GM12878 (cell line): Measurements from ENCODE around the gene AMELX. TPM values are rescaled to one million over a fixed set of nuclear protein-coding genes. Genes with fewer than 3 reads are reported as not detected.

Experiments used
- ATAC-seq: fragments of 200-7000 bp; cut with Tn5 transposase; 3 replicates; pipeline ENCODE4 v1.9.1; 2020; ENCODE audit warnings: mild to moderate bottlenecking, moderate library complexity
- BruUV-seq: library from RNA; stranded (reverse); fragments of 400-500 nt; replicated peaks from 2 replicates; lab custom pipeline; 2021; lab: Mats Ljungman, UMichigan
- CTCF ChIA-PET: fragments of 300-600 bp; sonication (Branson Sonifier 250); formaldehyde crosslinking; extraction: SDS; loops from one replicate; lab custom pipeline; 2021; ENCODE audit warnings: inconsistent platforms; lab: Yijun Ruan, JAX
- POLR2A ChIA-PET: fragments of 350-600 bp; formaldehyde crosslinking; extraction: SDS; loops from one replicate; lab custom pipeline; 2021; ENCODE audit warnings: inconsistent platforms; lab: Charles Lee
- RAD21 ChIA-PET: fragments of 300-600 bp; sonication (Branson Sonifier 250); formaldehyde crosslinking; loops from one replicate; lab custom pipeline; 2023; ENCODE audit warnings: antibody characterized with exemption; ENCODE audit not compliant: unreplicated experiment; lab: Charles Lee
- SMC1A ChIA-PET: fragments of 300-600 bp; sonication (Branson Sonifier 250); formaldehyde crosslinking; loops from one replicate; lab custom pipeline; 2023; ENCODE audit not compliant: unreplicated experiment, uncharacterized antibody; lab: Charles Lee
- DNase-seq: peaks from one replicate; pipeline ENCODE4 v3.0.0-alpha.2; 2011; ENCODE audit warnings: low read depth, low spot score
- FAIRE-seq: peaks from 3 replicates; lab custom pipeline; 2011; peaks lifted over from hg19 to GRCh38; lab: Jason Lieb, UNC
- H2AFZ ChIP-seq: 2 replicates; pipeline ENCODE4 v1.6.0; 2011; ENCODE audit warnings: low read depth, low read length, control low read depth; ENCODE audit not compliant: control insufficient read depth
- H3K27ac ChIP-seq: 2 replicates; pipeline ENCODE4 v1.5.1; 2011; ENCODE audit warnings: control low read depth; ENCODE audit not compliant: control insufficient read depth, insufficient read depth
- H3K27me3 ChIP-seq, 2 experiments: replicated peaks in 1 of 2; 2 replicates each; pipeline versions ENCODE4 v1.6.0 to v1.6.1; 2011; ENCODE audit warnings: low read length in 1 of 2; ENCODE audit not compliant: control insufficient read depth in 2 of 2, insufficient read depth in 2 of 2
- H3K36me3 ChIP-seq, 2 experiments: 2 replicates each; pipeline ENCODE4 v1.5.1; 2011; ENCODE audit warnings: low read length in 1 of 2; ENCODE audit not compliant: control insufficient read depth in 2 of 2, insufficient read depth in 2 of 2
- H3K4me1 ChIP-seq: 2 replicates; pipeline ENCODE4 v1.6.1; 2011; ENCODE audit warnings: mild to moderate bottlenecking, low read length, moderate library complexity, mixed read lengths; ENCODE audit not compliant: control insufficient read depth, insufficient read depth
- H3K4me2 ChIP-seq: 2 replicates; pipeline ENCODE4 v1.6.0; 2011; ENCODE audit warnings: control low read depth; ENCODE audit not compliant: control insufficient read depth, insufficient read depth
- H3K4me3 ChIP-seq: fragments of 200-600 bp; sonication (generic); 2 replicates; pipeline ENCODE4 v1.5.1; 2016
- H3K79me2 ChIP-seq: 2 replicates; pipeline ENCODE4 v1.6.0; 2011; ENCODE audit warnings: low read length; ENCODE audit not compliant: control insufficient read depth, insufficient read depth
- H3K9ac ChIP-seq: 2 replicates; pipeline ENCODE4 v1.8.0; 2011; ENCODE audit warnings: low read length, control low read depth, mixed read lengths; ENCODE audit not compliant: control insufficient read depth, insufficient read depth
- H3K9me3 ChIP-seq: replicated peaks from 3 replicates; pipeline ENCODE4 v1.5.1; 2011; ENCODE audit warnings: mild to moderate bottlenecking, low read length; ENCODE audit not compliant: control insufficient read depth, insufficient read depth
- H4K20me1 ChIP-seq: 2 replicates; pipeline ENCODE4 v1.6.0; 2011; ENCODE audit not compliant: control insufficient read depth, insufficient read depth
- BMI1 ChIP-seq: fragments of 450-650 bp; IDR thresholded peaks from 2 replicates; pipeline ENCODE4 v1.6.1; 2016; ENCODE audit warnings: mild to moderate bottlenecking, moderate library complexity, borderline replicate concordance
- EGR1 ChIP-seq, 2 experiments: IDR thresholded peaks; 1 replicate in 1 of 2; 2 replicates in 1 of 2; pipeline ENCODE4 v1.6.1; 2011 to 2012; ENCODE audit warnings: low read depth in 2 of 2, low read length in 2 of 2, borderline replicate concordance in 1 of 2, mild to moderate bottlenecking in 1 of 2, moderate library complexity in 1 of 2
- HDAC6 ChIP-seq: fragments of 200-600 bp; sonication (generic); IDR thresholded peaks from one replicate; pipeline ENCODE4 v1.8.0; 2017; ENCODE audit warnings: antibody characterized with exemption; ENCODE audit not compliant: unreplicated experiment
- IKZF1 ChIP-seq: fragments of 450-650 bp; conservative IDR thresholded peaks from 2 replicates; pipeline ENCODE4 v1.6.1; 2017; ENCODE audit warnings: antibody characterized with exemption, mild to moderate bottlenecking
- MLLT1 ChIP-seq: fragments of 450-650 bp; IDR thresholded peaks from 2 replicates; pipeline ENCODE4 v1.6.1; 2016; ENCODE audit warnings: mild to moderate bottlenecking
- PAX5 ChIP-seq: IDR thresholded peaks from 2 replicates; pipeline ENCODE4 v1.6.1; 2011; ENCODE audit warnings: low read depth, low read length, borderline replicate concordance
- PKNOX1 ChIP-seq: fragments of 450-650 bp; IDR thresholded peaks from 2 replicates; pipeline ENCODE4 v1.6.1; 2016; ENCODE audit warnings: mild to moderate bottlenecking
- PRDM15 ChIP-seq: fragments of 450-650 bp; formaldehyde crosslinking; IDR thresholded peaks from 2 replicates; pipeline ENCODE4 v1.4.0; 2020; ENCODE audit warnings: mild to moderate bottlenecking, moderate library complexity
- SMC3 ChIP-seq: IDR thresholded peaks from 2 replicates; pipeline ENCODE4 v1.6.1; 2011; ENCODE audit warnings: low read length, improper control_type of control experiment, borderline replicate concordance
- SPI1 ChIP-seq: IDR thresholded peaks from 2 replicates; pipeline ENCODE4 v1.6.1; 2011; ENCODE audit warnings: low read depth, mild to moderate bottlenecking, low read length, moderate library complexity, borderline replicate concordance; ENCODE audit not compliant: insufficient read depth
- ZNF384 ChIP-seq: IDR thresholded peaks from 2 replicates; pipeline ENCODE4 v1.6.1; 2012; ENCODE audit warnings: low read depth, mild to moderate bottlenecking, low read length, improper control_type of control experiment, borderline replicate concordance
- WGBS: methylation state at CpG from one replicate; pipeline ENCODE4 v1.1.6; 2016; ENCODE audit warnings: low lambda C conversion rate; ENCODE audit not compliant: insufficient replicate concordance, insufficient coverage; ENCODE audit errors: missing lambda C conversion rate; 5-methylcytosine and 5-hydroxymethylcytosine counted together
- in situ Hi-C: fragments of 300-500 bp; cut with MboI; formaldehyde crosslinking; loops from 9 replicates; pipeline ENCODE4 v1.14.3; 2018; ENCODE audit warnings: mixed read lengths
- intact Hi-C: fragments of 100-400 bp; cut with micrococcal nuclease; formaldehyde crosslinking; loops from one replicate; pipeline ENCODE4 v1.14.2; 2022; ENCODE audit not compliant: unreplicated experiment
- polyA plus RNA-seq, 11 experiments: library from polyadenylated mRNA; depleted of rRNA in 4 of 11; unstranded in 6 of 11; stranded (reverse) in 5 of 11; fragments of >200 nt; fragmentation: Nextera tagmentation in 4 of 11; fragmentation: Illumina TruSeq in 1 of 11; extraction: Ambion mirVana in 4 of 11; extraction: Trizol in 1 of 11; gene quantifications; 1 replicate in 1 of 11; 2 replicates in 10 of 11; pipeline versions ENCODE4 v1.2.1 to v1.2.3, GENCODE V29; 2011 to 2016; ENCODE audit warnings: inconsistent platforms in 2 of 11, missing spikeins in 2 of 11, low read depth in 1 of 11
- total RNA-seq, 4 experiments: library from RNA; depleted of rRNA in 3 of 4; stranded (reverse); fragments of >200 nt in 3 of 4; fragmentation: Illumina TruSeq in 1 of 4; extraction: Trizol in 1 of 4; gene quantifications; 2 replicates each; pipeline versions ENCODE4 v1.2.1 to v1.2.3, GENCODE V29; 2013 to 2021

AMELX gene
- total and polyA plus RNA-seq, 10 of the 15 experiments (the other 5 are each of a cell fraction or from before 2014, with no cell fraction given): not detected

- no peaks in the 10 kb centered on the region; a peak in 1 of 4 replicates for H3K27me3 ChIP-seq
- DNase-seq (no peak), FAIRE-seq (no peak), ATAC-seq (no peak)
- H2AFZ ChIP-seq: no peak overlapping the region
- H3K4me2 ChIP-seq: no peak overlapping the region
- in situ Hi-C loops (no loop called here), intact Hi-C loops (loop anchor here (5.0 kb wide), 1 partner anchor 176 kb away; no protein-coding TSS in a partner anchor)
- no peak overlapping the region for H3K9ac ChIP-seq
- no peaks in the 10 kb centered on the region for H3K4me1 ChIP-seq
- no peaks in the 10 kb centered on the region for H3K9me3 ChIP-seq
- no peaks in the 10 kb centered on the region for H3K79me2 ChIP-seq
- TF ChIP-seq PAX5: no peak
- no peak for TF ChIP-seq SMC3
- no peak for TF ChIP-seq MLLT1
- no peak for TF ChIP-seq ZNF384
- no peak for TF ChIP-seq IKZF1
- BruUV-seq: no TSS peak
- ChIA-PET SMC1A (no interaction called here), POLR2A (no interaction called here), RAD21 (no interaction called here), CTCF (no interaction called here)
- H3K4me3 ChIP-seq: no peak overlapping the region
- H3K27ac ChIP-seq: no peak overlapping the region
- H4K20me1 ChIP-seq: no peaks in the 10 kb centered on the region
- H3K36me3 ChIP-seq: no peaks in the 10 kb centered on the region
- WGBS: 43% methylated on average over 5 of the region's 5 CpGs
Measured at GRCh38 chrX:11266573-11267003, 26.6 kb upstream of the AMELX start.

GRCh38 chrX:11267425-11267824 lies 25.8 kb upstream of the AMELX start:
- H3K27ac ChIP-seq: no peak overlapping the region
- POLR2A ChIA-PET: no interaction called here
- H3K4me1 ChIP-seq: no peaks in the 10 kb centered on the region
- WGBS: 39% methylated on average over 3 of the region's 3 CpGs
- SMC1A ChIA-PET: no interaction called here
- H3K9me3 ChIP-seq: no peaks in the 10 kb centered on the region
- CTCF ChIA-PET: no interaction called here
- no peak overlapping the region for H3K9ac ChIP-seq
- no peaks in the 10 kb centered on the region for H4K20me1 ChIP-seq
- RAD21 ChIA-PET: no interaction called here
- BruUV-seq: no TSS peak
- H3K27me3 ChIP-seq: no peaks in the 10 kb centered on the region; a peak in 1 of 4 replicates
- H3K36me3 ChIP-seq: no peaks in the 10 kb centered on the region
- no peak for DNase-seq
- H3K79me2 ChIP-seq: no peaks in the 10 kb centered on the region
- ATAC-seq: no peak
- FAIRE-seq: no peak
- intact Hi-C loops: loop anchor here (5.0 kb wide), 1 partner anchor 175 kb away; no protein-coding TSS in a partner anchor
- in situ Hi-C loops: no loop called here
- H3K4me2 ChIP-seq: no peak overlapping the region
- no peak overlapping the region for H2AFZ ChIP-seq
- no peak overlapping the region for H3K4me3 ChIP-seq
- TF ChIP-seq EGR1 (IDR thresholded peaks at IDR 0.05; ENCODE audit: borderline replicate concordance in 1 of 2, low read depth in 2 of 2, low read length in 2 of 2): no peak
- no peak for TF ChIP-seq HDAC6
- no peak for TF ChIP-seq PRDM15 (CRISPR knock-in tag)
- no peak for TF ChIP-seq SPI1
- TF ChIP-seq PKNOX1: no peak
- no peak for TF ChIP-seq BMI1
